ENCODE measurements around the gene NRIP1. TPM values are rescaled to one million over a fixed set of nuclear protein-coding genes. Genes with fewer than 3 reads are reported as not detected.

NRIP1 gene, protein sequence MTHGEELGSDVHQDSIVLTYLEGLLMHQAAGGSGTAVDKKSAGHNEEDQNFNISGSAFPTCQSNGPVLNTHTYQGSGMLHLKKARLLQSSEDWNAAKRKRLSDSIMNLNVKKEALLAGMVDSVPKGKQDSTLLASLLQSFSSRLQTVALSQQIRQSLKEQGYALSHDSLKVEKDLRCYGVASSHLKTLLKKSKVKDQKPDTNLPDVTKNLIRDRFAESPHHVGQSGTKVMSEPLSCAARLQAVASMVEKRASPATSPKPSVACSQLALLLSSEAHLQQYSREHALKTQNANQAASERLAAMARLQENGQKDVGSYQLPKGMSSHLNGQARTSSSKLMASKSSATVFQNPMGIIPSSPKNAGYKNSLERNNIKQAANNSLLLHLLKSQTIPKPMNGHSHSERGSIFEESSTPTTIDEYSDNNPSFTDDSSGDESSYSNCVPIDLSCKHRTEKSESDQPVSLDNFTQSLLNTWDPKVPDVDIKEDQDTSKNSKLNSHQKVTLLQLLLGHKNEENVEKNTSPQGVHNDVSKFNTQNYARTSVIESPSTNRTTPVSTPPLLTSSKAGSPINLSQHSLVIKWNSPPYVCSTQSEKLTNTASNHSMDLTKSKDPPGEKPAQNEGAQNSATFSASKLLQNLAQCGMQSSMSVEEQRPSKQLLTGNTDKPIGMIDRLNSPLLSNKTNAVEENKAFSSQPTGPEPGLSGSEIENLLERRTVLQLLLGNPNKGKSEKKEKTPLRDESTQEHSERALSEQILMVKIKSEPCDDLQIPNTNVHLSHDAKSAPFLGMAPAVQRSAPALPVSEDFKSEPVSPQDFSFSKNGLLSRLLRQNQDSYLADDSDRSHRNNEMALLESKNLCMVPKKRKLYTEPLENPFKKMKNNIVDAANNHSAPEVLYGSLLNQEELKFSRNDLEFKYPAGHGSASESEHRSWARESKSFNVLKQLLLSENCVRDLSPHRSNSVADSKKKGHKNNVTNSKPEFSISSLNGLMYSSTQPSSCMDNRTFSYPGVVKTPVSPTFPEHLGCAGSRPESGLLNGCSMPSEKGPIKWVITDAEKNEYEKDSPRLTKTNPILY (N-terminal part only)
- polyA plus RNA-seq (2013, experiment 1 of 2; ENCODE audit: insufficient read length), result 13.3 TPM
- 15.4 TPM for polyA plus RNA-seq (2013, experiment 2 of 2; ENCODE audit: insufficient read length)

DNA sequence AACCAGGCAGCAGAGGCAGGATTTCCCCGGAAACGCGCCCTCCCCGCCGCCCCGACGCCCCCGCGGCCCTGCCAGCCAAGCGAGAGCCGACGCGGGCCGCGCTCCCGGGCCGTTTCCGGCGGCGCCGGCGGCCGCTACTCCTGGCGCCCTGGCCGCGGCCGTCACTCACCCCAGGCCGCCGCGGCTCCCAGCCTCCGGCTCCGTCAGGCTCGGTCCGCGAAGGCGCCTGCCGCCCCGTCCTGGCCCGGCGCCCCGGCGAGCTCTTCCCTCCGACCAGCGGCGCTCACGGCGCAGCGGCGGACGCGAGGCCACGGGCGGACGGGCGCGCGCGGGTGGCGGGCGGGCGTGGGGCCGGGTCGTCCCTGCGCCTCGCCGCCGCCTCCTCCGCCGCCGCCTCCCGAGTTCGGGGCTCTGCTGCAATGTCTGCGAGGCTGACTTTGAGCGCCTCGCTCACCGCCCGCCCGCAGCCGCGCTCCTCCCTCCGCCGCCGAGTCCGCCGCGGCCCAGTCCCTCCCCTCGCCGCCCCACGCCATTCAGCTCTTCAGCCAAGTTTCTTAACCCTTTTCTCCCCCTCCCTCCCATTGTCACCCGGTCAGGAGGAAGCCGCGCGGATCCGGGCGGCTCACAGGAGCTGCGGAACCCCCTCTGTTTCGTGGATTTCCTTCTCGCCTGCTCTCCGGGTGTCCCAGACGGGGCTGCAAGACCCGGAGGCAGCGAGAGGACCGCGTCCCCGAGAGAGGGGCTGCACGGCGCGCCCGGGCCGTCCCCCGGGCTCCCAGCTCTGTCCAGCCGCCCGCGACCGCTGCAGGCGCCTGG is at the start of gene NRIP1:
NRIP1 (minus strand) TSS at position 425 of the 816 bp plus-strand sequence. CDS start 96,808 bp downstream, outside the sequence.
- peak; percentile 93 for DNase-seq

DNA sequence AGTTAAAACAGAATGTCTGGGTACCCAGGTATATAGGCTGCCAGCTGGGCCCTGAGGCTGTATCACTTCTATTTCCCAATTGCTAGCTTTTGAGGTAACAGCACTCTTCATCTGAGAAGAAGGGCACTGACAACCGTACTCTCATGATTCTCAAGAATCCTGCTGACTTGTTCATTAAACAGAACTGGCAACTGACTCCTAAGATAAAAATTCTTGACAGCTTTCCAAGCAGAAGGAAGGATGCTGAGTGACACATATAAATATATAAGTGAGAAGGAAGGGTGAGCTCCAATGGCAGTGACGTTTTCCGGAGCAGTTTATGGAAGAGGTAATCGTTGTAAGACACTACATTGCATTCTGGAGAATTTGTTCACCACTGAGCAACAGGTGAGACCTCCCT is 48.1 kb upstream of the NRIP1 start:
- no peak for DNase-seq

DNA sequence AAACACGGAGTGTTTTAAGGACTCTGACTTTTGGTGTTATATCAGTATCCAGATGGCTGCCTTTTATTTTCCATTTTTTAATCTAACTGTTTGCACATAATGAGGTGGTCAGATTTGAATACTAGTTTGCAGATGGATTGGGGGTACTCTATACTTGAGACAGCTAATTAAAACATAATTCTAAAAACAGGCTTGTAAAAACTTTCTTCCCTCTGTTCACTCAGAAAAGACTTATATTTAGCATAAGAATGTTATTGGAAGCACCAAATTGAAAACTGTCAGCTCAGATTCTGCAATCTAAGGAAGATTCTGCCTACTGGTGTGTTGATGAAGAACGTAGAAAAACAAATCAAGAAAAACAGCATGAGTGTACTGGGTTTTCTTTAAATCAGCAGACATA is 44.0 kb upstream of the NRIP1 start:
- no peak for DNase-seq

DNA sequence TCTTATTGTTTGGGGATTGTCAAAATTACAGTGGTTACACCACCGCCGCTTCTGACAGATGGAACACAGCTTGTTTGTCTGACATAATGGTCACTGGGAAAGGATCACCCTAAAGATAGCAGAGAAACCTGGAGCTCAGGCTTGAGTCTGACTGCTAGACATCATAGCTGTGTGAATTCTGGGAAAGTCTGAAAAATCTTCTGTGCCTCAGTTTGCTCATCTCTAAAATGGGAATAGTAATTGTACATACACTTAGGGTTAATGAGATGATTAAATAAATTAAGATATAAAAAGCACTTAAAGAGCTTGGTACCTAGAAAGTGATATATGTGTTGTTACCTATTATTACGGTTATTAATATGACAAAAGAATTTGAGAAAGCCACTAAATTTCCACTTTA is 39.7 kb upstream of the NRIP1 start:
- no peak for DNase-seq

DNA sequence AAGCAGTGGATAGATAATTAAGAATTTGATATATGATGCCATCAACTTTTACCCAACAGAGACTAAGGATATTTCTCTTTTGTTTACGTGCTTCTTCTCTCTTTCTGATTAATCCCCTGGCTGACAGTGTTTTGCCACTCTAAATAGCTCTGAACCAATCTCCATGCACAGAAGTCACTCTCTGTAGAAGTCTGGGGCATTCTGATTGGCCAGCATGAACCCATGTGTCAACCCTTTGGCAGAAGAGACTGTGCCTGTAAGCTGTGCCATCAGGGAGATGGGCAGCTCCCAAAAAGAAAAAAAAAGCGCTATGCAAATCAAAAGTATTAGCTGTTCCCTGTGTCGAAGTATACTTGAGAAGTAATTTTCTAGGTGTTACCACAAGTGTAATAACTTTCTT is 34.1 kb upstream of the NRIP1 start:
- DNase-seq, result no peak

DNA sequence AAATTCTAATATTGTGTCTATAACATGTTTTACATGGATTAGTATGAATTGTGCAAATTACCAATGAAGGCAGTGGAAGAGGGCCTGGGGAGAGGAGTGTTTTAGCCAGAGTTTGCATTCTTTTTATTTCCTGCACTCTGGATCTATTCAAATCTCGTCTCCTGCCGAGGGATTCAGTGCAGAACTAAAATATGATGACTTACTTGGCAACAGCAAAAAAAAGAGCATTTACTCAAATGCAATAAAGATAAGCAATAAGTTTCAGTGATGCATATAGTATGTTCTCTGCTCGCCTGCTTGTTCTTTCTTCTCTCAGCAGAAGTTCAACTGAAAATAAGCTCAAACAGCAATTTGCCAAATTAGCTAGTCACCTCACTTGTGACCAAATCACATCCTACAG is 33.4 kb upstream of the NRIP1 start:
- DNase-seq, result no peak

DNA sequence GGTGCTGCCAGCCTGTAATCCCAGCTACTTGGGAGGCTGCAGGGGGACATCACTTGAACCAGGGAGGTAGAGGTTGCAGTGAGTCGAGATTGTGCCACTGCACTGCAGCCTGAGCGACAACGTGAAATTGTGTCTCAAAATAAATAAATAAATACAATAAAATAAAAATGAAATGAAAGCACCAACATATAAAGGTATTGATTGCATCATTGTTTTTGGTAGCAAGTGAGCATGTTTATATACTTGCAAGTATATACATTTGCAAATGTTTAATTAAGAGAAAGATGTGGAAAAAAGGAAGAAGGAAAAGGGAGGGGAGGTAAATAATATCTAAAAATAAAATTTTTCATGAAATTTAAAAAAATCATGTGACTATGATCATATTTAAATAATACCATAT is 32.8 kb upstream of the NRIP1 start:
- DNase-seq, result no peak

DNA sequence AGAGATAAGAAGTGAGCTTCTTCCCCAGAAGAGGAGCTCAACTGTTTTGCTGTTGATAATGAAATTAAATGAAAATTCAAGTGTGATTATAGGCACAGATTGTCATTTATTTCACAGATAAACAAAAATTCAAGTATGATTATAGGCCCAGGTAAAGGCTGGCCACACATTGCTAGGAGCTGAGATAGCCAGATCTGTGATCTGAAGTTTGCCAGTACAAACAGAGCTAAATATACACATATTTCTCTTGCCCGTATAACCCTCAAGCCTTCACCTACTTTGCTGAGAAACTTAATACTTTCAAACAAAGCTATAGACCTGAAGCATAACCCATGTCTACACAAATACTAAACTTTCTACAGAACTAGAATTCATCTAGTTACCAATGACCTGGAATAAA is 31.3 kb upstream of the NRIP1 start:
- no peak for DNase-seq

DNA sequence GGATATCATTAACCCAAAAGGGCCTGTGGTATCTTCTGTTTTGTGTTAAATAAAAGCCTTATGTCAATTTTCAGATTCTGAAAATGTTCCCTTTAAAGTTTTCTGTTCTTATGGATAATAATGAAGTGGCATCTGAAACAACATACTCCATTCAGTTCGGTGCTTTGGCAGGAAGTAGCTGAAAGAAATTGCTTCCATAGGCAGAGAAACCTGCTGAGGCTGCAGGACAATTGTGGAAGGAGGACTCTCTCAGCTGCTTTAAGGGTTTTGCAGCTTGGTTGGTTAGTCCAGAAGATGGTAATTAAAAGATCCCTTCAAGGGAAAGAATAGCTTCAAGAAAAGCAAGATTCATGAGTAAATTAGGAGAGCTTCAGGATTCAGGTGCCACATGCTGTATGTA is 30.5 kb upstream of the NRIP1 start:
- no peak for DNase-seq

DNA sequence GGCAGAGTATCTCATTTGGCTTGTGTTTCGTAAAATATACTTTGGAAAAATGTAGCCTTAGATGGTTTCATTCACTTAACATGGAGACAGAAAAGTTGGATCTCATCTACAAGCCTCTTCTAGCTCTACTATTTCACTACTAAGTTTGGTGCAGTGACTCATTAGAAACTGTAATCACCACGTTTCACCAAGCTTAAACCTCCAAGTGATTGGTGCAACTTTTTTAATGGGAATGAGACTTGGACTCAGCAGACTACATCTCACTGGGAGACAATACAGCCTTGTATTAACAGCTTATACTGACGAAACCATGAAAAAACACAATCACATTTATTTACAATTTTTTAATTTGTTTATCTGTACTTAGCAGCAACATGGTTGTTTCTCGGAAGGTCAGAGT is 29.9 kb upstream of the NRIP1 start:
- no peak for DNase-seq

DNA sequence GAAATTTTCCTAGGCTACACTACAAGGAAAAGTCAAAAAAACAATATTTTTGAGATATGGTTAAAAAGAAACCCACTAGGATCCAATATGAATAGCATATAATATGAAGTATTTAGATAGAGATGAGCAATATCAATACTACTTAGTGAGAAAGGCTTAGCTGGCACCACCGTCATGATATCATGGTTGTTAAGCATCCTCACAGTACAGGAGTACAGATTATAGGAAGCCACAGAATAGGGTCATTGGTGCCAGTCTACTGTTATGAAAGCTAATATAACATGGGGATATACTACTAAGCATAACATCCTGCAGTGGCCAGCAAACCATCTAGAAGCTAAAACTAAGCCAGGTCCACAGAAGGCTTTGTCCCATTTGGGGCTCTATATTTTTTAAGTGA is 28.4 kb upstream of the NRIP1 start:
- no peak for DNase-seq

DNA sequence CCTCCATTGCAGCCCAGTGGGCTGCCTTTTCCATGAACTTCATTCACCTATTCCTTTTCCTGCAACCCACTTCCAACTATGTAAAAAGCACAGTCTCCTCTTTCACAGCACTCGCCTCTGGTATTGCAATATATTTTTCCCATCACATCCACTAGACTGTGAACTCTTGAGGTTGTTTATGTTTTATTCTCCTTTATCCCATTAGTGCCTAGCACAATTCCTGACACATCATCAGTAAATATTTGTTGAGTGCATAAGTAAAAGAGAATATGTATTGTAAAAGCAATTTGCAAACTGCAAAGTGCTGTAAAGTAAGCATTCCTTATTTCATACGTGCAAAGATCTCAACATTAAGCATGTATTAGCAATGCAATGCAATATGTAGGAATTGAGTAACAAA is 27.9 kb upstream of the NRIP1 start:
- no peak for DNase-seq

DNA sequence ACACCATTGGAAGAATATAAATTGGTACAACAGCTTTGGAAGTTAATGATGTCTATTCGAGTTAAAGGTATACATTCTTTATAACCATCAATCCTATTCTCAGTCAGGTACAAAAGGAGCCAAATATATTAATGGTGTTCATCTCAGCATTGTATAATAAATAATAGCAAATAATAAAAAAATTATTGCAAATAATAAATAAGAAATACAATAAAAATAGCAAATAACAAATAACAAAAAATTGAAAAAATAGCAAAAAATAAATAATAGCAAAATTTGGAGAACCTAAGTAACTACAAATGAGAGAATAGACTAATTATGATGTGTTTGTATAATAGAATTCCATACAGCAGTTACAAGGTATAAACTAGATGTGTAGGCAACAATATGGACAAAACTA is 25.6 kb upstream of the NRIP1 start:
- DNase-seq, result no peak

DNA sequence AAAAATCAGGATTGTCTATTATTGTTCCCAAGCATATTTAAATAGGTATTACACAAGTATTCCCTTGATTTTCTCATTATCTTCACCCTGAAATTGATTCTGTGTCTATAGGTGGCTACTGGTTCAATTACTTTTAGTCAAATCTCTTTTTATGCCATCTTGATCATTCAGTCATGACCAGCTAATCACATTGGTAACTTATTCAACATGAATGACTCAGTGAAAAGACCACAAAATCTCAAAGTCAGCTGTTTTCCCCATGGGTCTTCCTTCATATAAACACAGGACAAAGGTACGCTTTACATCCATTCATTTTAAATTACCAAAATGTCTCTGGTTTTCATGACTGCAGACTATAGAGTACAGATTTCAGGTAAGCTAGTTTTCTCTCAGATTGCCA is 23.7 kb upstream of the NRIP1 start:
- DNase-seq, result no peak

DNA sequence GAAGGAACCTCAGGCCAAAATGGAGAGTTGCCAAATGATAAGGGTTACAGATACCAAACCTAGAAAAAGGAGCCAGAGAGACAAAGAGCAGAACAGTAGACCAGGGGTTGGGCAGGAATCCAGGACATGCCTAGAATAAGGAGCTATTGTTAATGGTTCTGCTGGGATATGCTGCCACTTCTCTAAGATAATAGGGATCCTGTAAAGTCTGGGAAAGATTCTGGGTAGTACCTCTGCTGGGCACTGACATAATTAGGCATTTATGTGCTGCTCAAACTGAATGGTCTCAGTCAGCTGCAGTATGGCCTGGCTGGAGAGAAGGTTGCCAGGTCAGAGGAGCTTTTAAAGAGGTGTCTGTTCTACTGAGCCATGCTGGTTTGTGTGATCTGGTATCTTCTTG is 19.9 kb upstream of the NRIP1 start:
- DNase-seq, result no peak

DNA sequence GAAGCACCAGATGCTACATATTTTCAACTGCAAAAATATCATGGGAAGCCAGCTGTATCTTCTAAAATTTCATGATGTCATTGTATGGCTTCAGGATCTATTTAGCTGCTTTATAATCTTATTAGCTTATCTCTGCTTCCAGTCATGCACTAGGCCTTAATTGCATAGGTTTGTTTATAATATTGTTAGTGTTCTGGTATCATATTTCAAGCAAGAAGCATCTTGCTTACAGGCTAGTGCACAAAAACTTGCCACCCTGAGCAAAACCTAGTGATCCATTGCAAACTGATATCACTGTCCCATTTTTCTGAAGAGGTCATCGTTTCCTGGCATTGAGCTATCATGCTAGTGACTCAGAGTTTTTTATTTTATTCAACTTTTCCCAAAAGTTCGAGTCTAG is 15.7 kb upstream of the NRIP1 start:
- no peak for DNase-seq

DNA sequence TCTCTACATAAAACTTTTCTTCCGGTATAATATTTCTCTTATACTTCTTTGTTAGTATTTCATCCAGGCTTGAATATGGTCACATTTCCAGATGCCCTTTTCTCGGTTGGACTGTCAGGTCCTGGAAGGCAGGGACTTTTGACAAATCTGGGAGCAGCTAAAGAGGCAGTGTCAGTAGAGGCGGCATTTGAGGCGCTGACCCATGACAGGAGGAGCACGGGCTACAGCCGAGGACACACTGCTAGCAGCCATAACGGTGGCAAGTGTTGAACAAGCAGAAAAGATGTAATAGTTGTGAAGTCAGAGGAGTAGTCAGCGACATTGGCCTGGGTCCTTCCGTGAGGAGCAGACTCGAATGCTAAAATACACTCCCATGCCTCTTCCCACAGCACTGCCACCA is 14.5 kb upstream of the NRIP1 start:
- no peak for DNase-seq

DNA sequence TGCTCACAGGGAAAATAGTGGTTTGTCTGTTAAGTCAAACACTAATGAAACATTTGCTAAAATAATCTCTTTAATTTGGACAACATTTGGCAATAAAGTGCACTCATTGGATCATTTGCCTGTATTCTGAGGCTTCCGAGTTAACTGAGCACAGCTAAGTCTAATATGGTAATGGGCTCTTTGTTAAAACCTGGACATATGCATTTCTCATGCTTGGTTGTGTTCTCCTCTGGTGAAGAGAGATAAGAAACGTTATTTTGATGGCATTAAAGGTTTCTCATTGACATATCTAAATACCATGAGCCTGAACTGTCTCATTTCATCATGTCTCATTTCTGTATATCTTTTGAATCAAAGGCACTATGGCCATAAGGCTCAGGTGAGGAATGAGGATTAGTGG is 13.4 kb upstream of the NRIP1 start:
- no peak for DNase-seq

DNA sequence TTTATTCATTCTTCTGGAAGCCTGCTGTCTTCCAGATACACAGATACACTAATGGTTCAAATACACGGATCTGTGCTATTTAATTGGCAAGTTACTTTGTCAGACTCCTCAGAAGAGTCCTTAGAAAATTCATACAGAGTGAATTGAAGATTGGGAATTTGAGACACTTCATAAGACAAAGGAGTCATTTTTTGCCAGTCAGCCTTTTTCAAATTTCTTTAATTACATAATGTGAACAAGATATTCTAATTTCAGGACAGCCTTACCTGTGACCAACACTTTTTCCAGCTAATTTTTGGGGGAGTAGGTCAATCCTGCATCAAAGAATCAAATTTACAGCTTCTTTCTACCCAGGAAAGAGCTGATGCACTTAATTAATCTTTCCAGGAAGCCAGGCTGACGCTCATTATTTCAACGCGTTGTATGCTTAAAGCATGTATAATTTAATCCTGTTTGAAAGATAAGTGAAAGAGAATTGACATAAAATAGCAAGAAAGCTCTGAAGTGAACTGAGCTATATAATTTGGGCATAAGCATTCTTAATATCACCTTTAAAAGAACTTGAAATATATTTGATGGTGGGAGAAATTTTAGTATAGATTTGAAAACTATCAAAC is 12.8 kb upstream of the NRIP1 start:
- no peak for DNase-seq

DNA sequence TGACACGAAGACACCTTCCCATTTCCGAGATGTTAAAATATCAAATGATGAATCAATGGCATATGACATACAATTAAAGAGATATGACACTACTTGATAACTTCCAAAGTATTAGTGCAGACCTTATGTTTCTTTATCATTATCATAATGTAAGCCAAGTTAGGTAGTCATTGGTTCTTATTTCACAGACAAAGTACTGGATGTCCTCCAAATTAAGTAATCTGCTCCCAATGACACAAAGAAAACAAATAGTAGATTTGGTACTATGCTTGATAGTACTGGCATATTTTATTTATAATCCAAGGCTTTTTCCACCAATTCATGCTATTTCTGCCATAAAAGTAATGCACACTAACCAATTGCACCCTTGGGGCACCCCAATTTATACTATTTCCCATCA is 11.9 kb upstream of the NRIP1 start:
- no peak for DNase-seq

DNA sequence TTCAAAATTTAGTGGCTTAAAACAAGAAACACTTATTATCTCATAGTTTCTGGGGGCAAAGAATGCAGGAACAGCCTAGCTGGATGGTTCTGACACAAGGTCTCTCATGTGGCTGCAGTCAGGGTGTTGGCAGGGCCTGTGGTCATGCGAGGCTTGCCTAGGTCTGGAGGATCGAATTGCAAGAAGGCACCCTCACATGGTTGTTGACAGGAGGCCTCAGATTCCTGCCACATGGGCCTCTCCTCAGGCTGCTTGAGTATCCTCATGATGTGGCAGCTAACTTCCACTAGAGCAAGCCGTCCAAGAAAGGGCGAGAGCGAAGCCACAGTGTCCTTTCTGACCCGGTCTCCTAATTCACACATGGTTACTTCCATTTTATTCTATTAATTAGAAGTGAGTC is 6.2 kb upstream of the NRIP1 start:
- no peak for DNase-seq

DNA sequence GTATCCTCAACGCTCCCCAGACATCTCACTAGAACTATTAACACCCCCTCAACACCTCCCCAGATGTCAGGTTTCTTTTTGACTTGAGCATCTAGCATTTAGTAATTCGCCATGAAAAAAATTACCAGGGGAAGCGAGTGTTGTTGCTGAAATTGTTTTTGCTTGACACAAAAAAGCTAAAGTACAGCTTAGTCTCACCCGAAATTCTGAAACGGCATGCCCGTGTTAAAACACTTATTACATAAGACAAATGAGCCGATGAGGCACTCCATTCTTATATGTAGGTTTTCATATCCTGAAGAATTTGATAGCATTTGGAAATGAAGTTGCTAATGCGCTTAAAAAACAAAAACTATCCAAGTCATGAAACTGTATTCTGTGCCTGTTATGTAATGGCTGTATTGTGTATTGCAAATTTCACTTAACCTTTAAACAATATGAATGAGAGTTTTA is 1.3 kb upstream of the NRIP1 start:
- peak; percentile 8 for DNase-seq
